ENCODE results near the gene ERCC6.

GRCh38 chr10:49518982-49519578 lies 19.8 kb downstream of the ERCC6 start:
- TF ChIP-seq POLR2AphosphoS5 (IDR thresholded peaks at IDR 0.05; ENCODE audit: borderline replicate concordance, low read depth, low read length) (no peak), EZH2 (IDR thresholded peaks at IDR 0.05) (no peak)

Data from SK-N-MC (cell line).